OCI-LY7 (cell line): ENCODE measurements around the gene DISC1.
A peak's percentile ranks its signal among the peaks of the same experiment; 100 is the strongest.

Experiments used
- CTCF ChIP-seq: fragments of 200-600 bp; sonication (generic); conservative IDR thresholded peaks from 2 replicates; pipeline ENCODE4 v1.5.1; 2014; ENCODE audit warnings: mild to moderate bottlenecking, antibody characterized with exemption, low read length, moderate library complexity, mixed read lengths
- EZH2phosphoT487 ChIP-seq: fragments of 200-600 bp; sonication (generic); IDR thresholded peaks from 2 replicates; pipeline ENCODE4 v1.6.1; 2018; ENCODE audit warnings: low read depth, borderline replicate concordance, mild to moderate bottlenecking, mixed run types, antibody characterized with exemption, low read length, moderate library complexity, mixed read lengths

GRCh38 chr1:231983588-231984193, 357.1 kb downstream of the DISC1 start:
- TF ChIP-seq CTCF (peak; percentile 33; the same call in 1 of the 2 replicates), EZH2phosphoT487 (no peak)
